Measurements from ENCODE around the gene TARP.

The TARP gene

DNA sequence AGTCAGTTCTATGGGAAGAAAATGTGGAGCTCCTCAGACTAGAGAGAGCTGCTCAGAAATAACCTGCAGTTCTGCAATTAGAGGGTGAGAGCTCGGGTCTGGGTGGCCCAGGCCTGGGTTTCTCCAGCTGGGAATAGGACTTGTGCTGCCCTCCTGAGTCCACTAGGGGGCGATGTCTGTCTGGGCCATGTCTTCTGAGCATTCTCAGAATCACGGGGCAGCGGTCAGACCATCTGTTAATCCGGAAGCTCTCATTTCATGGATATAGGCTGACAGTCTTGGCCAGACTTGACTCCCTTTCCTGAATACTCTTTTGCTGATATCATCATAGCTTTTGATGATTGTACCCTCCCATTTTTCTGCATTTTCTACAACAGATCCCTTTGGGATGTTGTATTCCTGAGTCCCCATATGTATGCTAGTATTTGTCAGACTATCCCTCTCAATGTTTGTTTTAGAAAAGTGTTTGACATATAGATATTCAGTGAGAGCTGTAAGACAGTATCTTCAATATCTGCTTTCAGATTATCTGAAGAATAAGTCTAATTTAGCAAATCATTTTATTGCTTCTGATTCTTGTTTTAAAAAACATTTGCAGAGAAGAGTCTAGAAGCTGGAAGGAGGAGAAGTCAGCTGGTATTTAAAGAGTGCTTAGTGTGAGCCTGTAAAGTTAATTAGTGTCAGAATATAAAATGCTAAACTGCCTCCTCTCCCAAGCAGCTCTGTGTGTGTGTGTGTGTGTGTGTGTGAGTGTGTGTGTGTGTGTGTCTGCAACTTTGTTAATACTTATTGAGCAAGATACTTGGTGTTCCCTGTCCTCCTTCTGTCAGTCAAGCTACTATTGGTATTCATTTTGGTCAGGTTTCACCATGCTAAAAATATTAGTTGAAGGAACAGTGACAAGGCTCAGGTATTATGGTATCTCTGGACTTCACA is 57.4 kb downstream of the TARP start:
- Mint-ChIP-seq H3K9me3 (no peaks in the 10 kb centered on the region), H3K4me3 (peak overlapping the region; percentile 66 to 80), H3K36me3 (ENCODE audit: insufficient read depth) (peaks cover 27% of the 10 kb centered on the region), H3K27ac (peak overlapping the region; percentile 90 to 94), H3K4me1 (ENCODE audit: low read depth in 2 of 2) (peaks cover 41 to 56% of the 10 kb centered on the region in 2 donors), H3K27me3 (no peaks in the 10 kb centered on the region)
- DNase-seq (peak; percentile 79 to 82 (median 81)), ATAC-seq (replicated peaks) (peak; percentile 69)

DNA sequence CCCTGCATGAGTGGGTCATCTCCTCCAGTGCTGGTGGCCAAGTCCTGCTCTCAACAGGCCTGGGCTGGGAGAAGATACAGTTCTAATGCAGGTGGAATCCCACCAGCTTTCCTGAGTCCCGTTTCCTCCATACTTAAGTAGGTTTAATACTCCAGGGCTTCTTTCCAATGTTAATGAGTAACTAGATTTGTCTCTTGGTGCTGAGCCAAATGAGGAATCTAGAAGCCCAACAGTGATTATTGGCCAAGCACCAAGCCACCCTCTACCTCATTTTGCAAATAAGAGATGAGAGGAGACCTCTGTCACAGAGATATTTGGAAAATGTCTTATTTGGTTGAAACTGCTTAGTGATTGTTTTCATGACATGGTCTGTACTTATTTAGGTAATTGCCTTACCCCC is 58.3 kb downstream of the TARP start:
- ATAC-seq (replicated peaks), result no peak

DNA sequence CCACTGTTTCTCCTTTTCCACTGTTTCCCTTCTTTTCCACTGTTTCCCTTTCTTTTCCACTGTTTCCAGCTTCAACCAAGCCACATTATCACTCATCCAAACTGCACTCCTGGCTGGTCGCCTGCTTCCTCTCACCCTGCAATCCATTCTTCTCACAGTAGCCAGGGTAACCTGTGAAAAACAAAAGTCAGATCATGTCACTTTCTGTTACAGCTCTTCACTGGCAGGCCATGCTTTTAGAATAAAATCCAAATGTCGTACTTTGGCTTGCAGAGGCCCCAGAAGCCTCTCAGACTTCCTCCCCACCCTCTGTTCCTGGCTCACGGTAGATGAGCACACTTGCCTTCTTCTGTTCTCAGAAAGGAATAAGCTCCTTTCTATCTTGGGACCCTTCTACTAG is 61.5 kb downstream of the TARP start:
- ATAC-seq (replicated peaks), result no peak
- Mint-ChIP-seq H3K36me3 (ENCODE audit: insufficient read depth) (peaks cover 18% of the 10 kb centered on the region), H3K4me1 (ENCODE audit: low read depth in 2 of 2) (peaks cover 18 to 19% of the 10 kb centered on the region in 2 donors), H3K27ac (peak overlapping the region; percentile 5 to 65), H3K27me3 (no peaks in the 10 kb centered on the region), H3K4me3 (no peak overlapping the region), H3K9me3 (no peaks in the 10 kb centered on the region)
- DNase-seq, result no peak

More for the DNA sequence above, 58.3 kb downstream of the TARP start:
- H3K4me1 Mint-ChIP-seq (ENCODE audit: low read depth in 2 of 2), result peaks cover 35 to 50% of the 10 kb centered on the region in 2 donors
- peak overlapping the region; percentile 90 to 94 for H3K27ac Mint-ChIP-seq
- no peak for DNase-seq
- H3K4me3 Mint-ChIP-seq, result no peak overlapping the region
- no peaks in the 10 kb centered on the region for H3K9me3 Mint-ChIP-seq
- H3K27me3 Mint-ChIP-seq, result no peaks in the 10 kb centered on the region
- H3K36me3 Mint-ChIP-seq (ENCODE audit: insufficient read depth), result peaks cover 24% of the 10 kb centered on the region

- ATAC-seq (replicated peaks), result no peak
- Mint-ChIP-seq H3K36me3 (ENCODE audit: insufficient read depth) (peaks cover 18% of the 10 kb centered on the region), H3K27ac (peak overlapping the region; percentile 5 to 65), H3K4me1 (ENCODE audit: low read depth in 2 of 2) (peaks cover 13 to 15% of the 10 kb centered on the region in 2 donors), H3K9me3 (no peaks in the 10 kb centered on the region), H3K4me3 (no peak overlapping the region), H3K27me3 (no peaks in the 10 kb centered on the region)
- no peak for DNase-seq
Observed at GRCh38 chr7:38211486-38211885, 62.0 kb downstream of the TARP start.

Measured in effector memory CD8-positive, alpha-beta T cell (primary cell).